PC-9 (cell line): ENCODE measurements around the gene CASTOR2.
"Not testable (repeated sequence)": the region's sequence is repeated elsewhere in the genome, so short reads cannot be mapped to it uniquely, and the experiment has no call there.

ENCODE experiments used
- EZH2 ChIP-seq: fragments of 200-600 bp; sonication (generic); IDR thresholded peaks from 2 replicates; pipeline ENCODE4 v1.8.0; 2017; ENCODE audit warnings: antibody characterized with exemption, low read depth
- TF ChIP-seq, protein P1 (sequence below): fragments of 200-600 bp; sonication (generic); conservative IDR thresholded peaks from 2 replicates; pipeline ENCODE4 v1.6.1; 2017; ENCODE audit warnings: mixed run types, antibody characterized with exemption, mild to moderate bottlenecking, moderate library complexity

- TF ChIP-seq, protein P1, sequence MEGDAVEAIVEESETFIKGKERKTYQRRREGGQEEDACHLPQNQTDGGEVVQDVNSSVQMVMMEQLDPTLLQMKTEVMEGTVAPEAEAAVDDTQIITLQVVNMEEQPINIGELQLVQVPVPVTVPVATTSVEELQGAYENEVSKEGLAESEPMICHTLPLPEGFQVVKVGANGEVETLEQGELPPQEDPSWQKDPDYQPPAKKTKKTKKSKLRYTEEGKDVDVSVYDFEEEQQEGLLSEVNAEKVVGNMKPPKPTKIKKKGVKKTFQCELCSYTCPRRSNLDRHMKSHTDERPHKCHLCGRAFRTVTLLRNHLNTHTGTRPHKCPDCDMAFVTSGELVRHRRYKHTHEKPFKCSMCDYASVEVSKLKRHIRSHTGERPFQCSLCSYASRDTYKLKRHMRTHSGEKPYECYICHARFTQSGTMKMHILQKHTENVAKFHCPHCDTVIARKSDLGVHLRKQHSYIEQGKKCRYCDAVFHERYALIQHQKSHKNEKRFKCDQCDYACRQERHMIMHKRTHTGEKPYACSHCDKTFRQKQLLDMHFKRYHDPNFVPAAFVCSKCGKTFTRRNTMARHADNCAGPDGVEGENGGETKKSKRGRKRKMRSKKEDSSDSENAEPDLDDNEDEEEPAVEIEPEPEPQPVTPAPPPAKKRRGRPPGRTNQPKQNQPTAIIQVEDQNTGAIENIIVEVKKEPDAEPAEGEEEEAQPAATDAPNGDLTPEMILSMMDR: not testable (repeated sequence)
- not testable (repeated sequence) for TF ChIP-seq EZH2
Observed at GRCh38 chr7:74972377-74972776, 7.9 kb downstream of the CASTOR2 start.
